Neutrophil (primary cell): ENCODE results near the gene ARID2.

Experiments used
- H3K27ac ChIP-seq: fragments of 200-600 bp; sonication (generic); 2 replicates; pipeline ENCODE4 v1.5.1; 2016; ENCODE audit warnings: mild to moderate bottlenecking, moderate library complexity
- H3K27me3 ChIP-seq: fragments of 200-600 bp; sonication (generic); 2 replicates; pipeline ENCODE4 v1.6.0; 2016; ENCODE audit warnings: mild to moderate bottlenecking
- H3K36me3 ChIP-seq: fragments of 200-600 bp; sonication (generic); 2 replicates; pipeline ENCODE4 v1.5.1; 2017
- H3K4me1 ChIP-seq, 2 experiments: fragments of 200-600 bp in 1 of 2; sonication (generic) in 1 of 2; 1 replicate in 1 of 2; 2 replicates in 1 of 2; pipeline versions ENCODE4 v1.5.1 to v1.6.1; 2013 to 2016; ENCODE audit warnings: low read depth in 1 of 2, low read length in 1 of 2, mild to moderate bottlenecking in 1 of 2, moderate library complexity in 1 of 2; ENCODE audit not compliant: control insufficient read depth in 1 of 2, insufficient read depth in 1 of 2
- H3K4me3 ChIP-seq, 2 experiments: fragments of 200-600 bp in 1 of 2; sonication (generic) in 1 of 2; 1 replicate in 1 of 2; 2 replicates in 1 of 2; pipeline ENCODE4 v1.5.1; 2013 to 2016; ENCODE audit warnings: low read depth in 1 of 2, low read length in 1 of 2, mild to moderate bottlenecking in 1 of 2, moderate library complexity in 1 of 2
- H3K9me3 ChIP-seq: fragments of 200-600 bp; sonication (generic); 2 replicates; pipeline ENCODE4 v1.5.1; 2016
- CTCF ChIP-seq: fragments of 200-600 bp; sonication (generic); IDR thresholded peaks from 2 replicates; pipeline ENCODE4 v1.5.1; 2016; ENCODE audit warnings: antibody characterized with exemption

The ARID2 gene

GRCh38 chr12:45757172-45757571 lies 27.7 kb downstream of the ARID2 start:
- H3K27me3 ChIP-seq: no peaks in the 10 kb centered on the region
- no peak for TF ChIP-seq CTCF
- peaks cover 11% of the 10 kb centered on the region for H3K36me3 ChIP-seq

GRCh38 chr12:45760333-45760732 lies 30.8 kb downstream of the ARID2 start:
- no peak overlapping the region for H3K27ac ChIP-seq
- H3K4me1 ChIP-seq: no peaks in the 10 kb centered on the region

More at GRCh38 chr12:45757172-45757571, 27.7 kb downstream of the ARID2 start:
- Histone ChIP-seq H3K27ac (no peak overlapping the region), H3K4me1 (no peaks in the 10 kb centered on the region), H3K4me3 (no peak overlapping the region), H3K9me3 (no peaks in the 10 kb centered on the region)

GRCh38 chr12:45762185-45763110 lies 32.9 kb downstream of the ARID2 start:
- H3K36me3 ChIP-seq: no peaks in the 10 kb centered on the region
- no peak overlapping the region for H3K27ac ChIP-seq
- H3K4me3 ChIP-seq: no peak overlapping the region
- H3K27me3 ChIP-seq: no peaks in the 10 kb centered on the region
- no peaks in the 10 kb centered on the region for H3K4me1 ChIP-seq
- no peak for TF ChIP-seq CTCF
- H3K9me3 ChIP-seq: no peaks in the 10 kb centered on the region

More at GRCh38 chr12:45760333-45760732, 30.8 kb downstream of the ARID2 start:
- Histone ChIP-seq H3K36me3 (peaks cover 4% of the 10 kb centered on the region), H3K4me3 (no peak overlapping the region), H3K9me3 (no peaks in the 10 kb centered on the region), H3K27me3 (no peaks in the 10 kb centered on the region)
- TF ChIP-seq CTCF: no peak

GRCh38 chr12:45763381-45763780 lies 33.9 kb downstream of the ARID2 start:
- Histone ChIP-seq H3K4me1 (no peaks in the 10 kb centered on the region), H3K27me3 (no peaks in the 10 kb centered on the region), H3K36me3 (no peaks in the 10 kb centered on the region), H3K27ac (no peak overlapping the region), H3K4me3 (no peak overlapping the region), H3K9me3 (no peaks in the 10 kb centered on the region)
- no peak for TF ChIP-seq CTCF

GRCh38 chr12:45768194-45768593 lies 38.7 kb downstream of the ARID2 start:
- TF ChIP-seq CTCF: no peak
- Histone ChIP-seq H3K27me3 (no peaks in the 10 kb centered on the region), H3K36me3 (no peaks in the 10 kb centered on the region), H3K4me1 (no peaks in the 10 kb centered on the region), H3K9me3 (no peaks in the 10 kb centered on the region), H3K4me3 (no peak overlapping the region), H3K27ac (peak overlapping the region; percentile 6)
